Activated CD8-positive, alpha-beta memory T cell treated with anti-CD3 and anti-CD28 coated beads for 48 hours (primary cell): ENCODE measurements around the gene CBR4.
"Not testable (repeated sequence)": the region's sequence is repeated elsewhere in the genome, so short reads cannot be mapped to it uniquely, and the experiment has no call there.

ENCODE experiments used
- DNase-seq, 3 experiments: peaks; one replicate each; pipeline ENCODE4 v3.0.0-alpha.2; 2020; ENCODE audit warnings: low read depth in 2 of 3, low spot score in 2 of 3

The CBR4 gene

GRCh38 chr4:168994958-168995357 is 15.1 kb downstream of the CBR4 start:
- no peak for DNase-seq

- DNase-seq, result no peak
Observed at GRCh38 chr4:168993714-168994510, 16.1 kb downstream of the CBR4 start.

GRCh38 chr4:168992952-168993482 is 17.0 kb downstream of the CBR4 start:
- not testable (repeated sequence) for DNase-seq

- DNase-seq, result no peak
Observed at GRCh38 chr4:168981942-168982341, 28.1 kb downstream of the CBR4 start.

GRCh38 chr4:168981460-168981859 is 28.6 kb downstream of the CBR4 start:
- no peak for DNase-seq

- no peak for DNase-seq
Observed at GRCh38 chr4:168979338-168979737, 30.7 kb downstream of the CBR4 start.

- DNase-seq, result no peak
Observed at GRCh38 chr4:168978001-168978700, 31.9 kb downstream of the CBR4 start.

GRCh38 chr4:168972596-168972995 is 37.5 kb downstream of the CBR4 start:
- DNase-seq, result no peak

- DNase-seq, result no peak
Observed at GRCh38 chr4:168960716-168961115, 49.3 kb downstream of the CBR4 start.

GRCh38 chr4:168955674-168956073 is 54.4 kb downstream of the CBR4 start:
- no peak for DNase-seq

GRCh38 chr4:168952821-168953246 is 57.2 kb downstream of the CBR4 start:
- DNase-seq, result not testable (repeated sequence)

GRCh38 chr4:168945291-168945690 is 64.8 kb downstream of the CBR4 start:
- no peak for DNase-seq

- no peak for DNase-seq
Observed at GRCh38 chr4:168942985-168943384, 67.1 kb downstream of the CBR4 start.
